Thoracic aorta endothelial cell (primary cell): Measurements from ENCODE around the gene CD53. TPM values are rescaled to one million over a fixed set of nuclear protein-coding genes. Genes with fewer than 3 reads are reported as not detected.

Experiments
- total RNA-seq: library from RNA; depleted of rRNA; stranded (reverse); fragments of >200 nt; gene quantifications from 2 replicates; pipeline ENCODE4 v1.2.3, GENCODE V29; 2012

The CD53 gene, protein sequence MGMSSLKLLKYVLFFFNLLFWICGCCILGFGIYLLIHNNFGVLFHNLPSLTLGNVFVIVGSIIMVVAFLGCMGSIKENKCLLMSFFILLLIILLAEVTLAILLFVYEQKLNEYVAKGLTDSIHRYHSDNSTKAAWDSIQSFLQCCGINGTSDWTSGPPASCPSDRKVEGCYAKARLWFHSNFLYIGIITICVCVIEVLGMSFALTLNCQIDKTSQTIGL
- not detected in 2 replicates for total RNA-seq

DNA sequence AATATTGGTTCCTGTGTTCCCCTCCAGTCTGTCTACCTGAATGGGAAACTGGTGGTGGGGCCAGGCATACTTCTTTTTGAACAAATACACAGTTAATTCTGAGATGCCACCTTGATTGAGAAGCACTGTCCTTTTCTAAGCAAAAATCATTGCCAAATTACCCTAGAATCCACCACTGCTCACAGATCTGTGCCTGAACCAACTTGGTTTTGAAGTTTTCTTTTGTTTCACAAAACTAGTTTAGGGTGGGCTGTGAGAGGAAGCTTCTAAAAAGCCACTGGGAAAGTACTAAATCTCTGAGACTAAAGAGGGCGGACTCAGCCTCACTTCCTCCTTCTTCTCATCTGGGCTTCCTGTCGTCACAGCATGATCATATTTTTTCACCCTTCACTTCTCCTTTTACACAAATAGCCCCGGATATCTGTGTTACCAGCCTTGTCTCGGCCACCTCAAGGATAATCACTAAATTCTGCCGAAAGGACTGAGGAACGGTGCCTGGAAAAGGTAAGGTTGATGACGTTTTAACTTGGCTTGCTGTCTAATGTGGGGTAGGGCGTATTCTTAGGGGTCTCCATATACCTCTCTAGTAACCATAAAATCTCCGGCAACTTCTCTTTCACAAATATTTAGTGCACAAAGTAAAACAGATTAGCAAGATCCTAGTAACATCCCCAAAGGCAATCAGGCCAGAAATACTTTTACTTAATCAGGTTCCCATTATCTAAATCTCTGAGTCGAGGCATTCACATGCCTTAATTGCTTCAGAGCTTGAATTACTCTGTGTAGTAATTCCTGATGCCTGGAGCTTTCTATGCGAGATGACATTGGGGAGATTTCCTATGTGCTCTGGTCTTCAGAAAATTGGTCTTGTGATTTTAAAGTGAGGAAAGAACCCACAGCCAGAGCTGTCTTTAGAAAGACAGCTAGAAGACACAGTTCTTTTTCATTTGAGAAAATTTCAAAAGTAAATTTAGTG lies at the start of gene CD53:
TSS of gene CD53 (plus strand) at position 404 of the 976 bp plus-strand sequence. CDS start 18,261 bp downstream, outside the sequence.

Other genes with a start within 250 kb of the CD53 start
- gene KCNA3, start 198.2 kb upstream of the CD53 start, total RNA-seq: not detected in 2 replicates
- gene LRIF1, start 90.8 kb downstream of the CD53 start, total RNA-seq: 18.9 and 19.0 TPM in 2 replicates